ENCODE data around the gene ORC1.

DNA sequence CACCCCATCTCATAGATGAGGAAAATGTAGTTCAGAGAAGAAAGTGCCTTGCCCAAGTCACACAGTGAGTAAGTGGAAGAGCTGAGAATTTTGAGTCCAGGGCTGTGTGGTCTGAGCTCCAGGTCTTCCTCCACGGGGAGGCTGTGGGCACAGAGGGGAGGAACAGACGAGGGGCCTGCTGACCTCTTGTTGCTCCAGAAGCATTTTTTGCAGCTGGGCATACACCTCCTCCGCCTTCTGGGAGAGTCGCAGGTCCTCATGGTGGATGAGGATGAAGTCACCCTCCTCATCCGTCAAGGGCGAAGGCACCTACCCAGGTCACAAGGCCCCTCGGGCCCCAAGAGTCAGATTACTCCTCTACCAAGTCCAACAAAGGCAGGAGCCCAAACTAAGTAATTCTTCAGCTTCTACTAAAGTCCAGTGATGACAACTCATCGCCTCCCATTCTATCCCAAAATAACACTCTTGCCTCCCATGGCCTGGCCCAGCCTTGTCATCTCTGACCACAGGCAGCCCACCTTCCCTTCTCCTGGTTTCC lies 47.3 kb downstream of the ORC1 start:
- TF ChIP-seq, protein P1, sequence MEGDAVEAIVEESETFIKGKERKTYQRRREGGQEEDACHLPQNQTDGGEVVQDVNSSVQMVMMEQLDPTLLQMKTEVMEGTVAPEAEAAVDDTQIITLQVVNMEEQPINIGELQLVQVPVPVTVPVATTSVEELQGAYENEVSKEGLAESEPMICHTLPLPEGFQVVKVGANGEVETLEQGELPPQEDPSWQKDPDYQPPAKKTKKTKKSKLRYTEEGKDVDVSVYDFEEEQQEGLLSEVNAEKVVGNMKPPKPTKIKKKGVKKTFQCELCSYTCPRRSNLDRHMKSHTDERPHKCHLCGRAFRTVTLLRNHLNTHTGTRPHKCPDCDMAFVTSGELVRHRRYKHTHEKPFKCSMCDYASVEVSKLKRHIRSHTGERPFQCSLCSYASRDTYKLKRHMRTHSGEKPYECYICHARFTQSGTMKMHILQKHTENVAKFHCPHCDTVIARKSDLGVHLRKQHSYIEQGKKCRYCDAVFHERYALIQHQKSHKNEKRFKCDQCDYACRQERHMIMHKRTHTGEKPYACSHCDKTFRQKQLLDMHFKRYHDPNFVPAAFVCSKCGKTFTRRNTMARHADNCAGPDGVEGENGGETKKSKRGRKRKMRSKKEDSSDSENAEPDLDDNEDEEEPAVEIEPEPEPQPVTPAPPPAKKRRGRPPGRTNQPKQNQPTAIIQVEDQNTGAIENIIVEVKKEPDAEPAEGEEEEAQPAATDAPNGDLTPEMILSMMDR (IDR thresholded peaks at IDR 0.05; ENCODE audit: low read depth, low read length), result no peak
- no peak for TF ChIP-seq MYC (IDR thresholded peaks at IDR 0.05; ENCODE audit: low read depth, low read length)
- no peak for TF ChIP-seq POLR2A (IDR thresholded peaks at IDR 0.05; ENCODE audit: extremely low read depth, insufficient read length)
- TF ChIP-seq, protein P2, sequence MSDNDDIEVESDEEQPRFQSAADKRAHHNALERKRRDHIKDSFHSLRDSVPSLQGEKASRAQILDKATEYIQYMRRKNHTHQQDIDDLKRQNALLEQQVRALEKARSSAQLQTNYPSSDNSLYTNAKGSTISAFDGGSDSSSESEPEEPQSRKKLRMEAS (IDR thresholded peaks at IDR 0.05; ENCODE audit: low read depth, low read length), result no peak

All from NB4 (cell line).